GM12801 (cell line): Measurements from ENCODE around the gene WDR33.

Source experiments
- TF ChIP-seq, protein P1 (sequence below): IDR thresholded peaks from one replicate; pipeline ENCODE4 v1.5.1; 2011; ENCODE audit warnings: control low read depth; ENCODE audit not compliant: insufficient read length; ENCODE audit errors: extremely low read depth

Gene WDR33

GRCh38 chr2:127733816-127734537 lies 77.0 kb downstream of the WDR33 start:
- TF ChIP-seq, protein P1, sequence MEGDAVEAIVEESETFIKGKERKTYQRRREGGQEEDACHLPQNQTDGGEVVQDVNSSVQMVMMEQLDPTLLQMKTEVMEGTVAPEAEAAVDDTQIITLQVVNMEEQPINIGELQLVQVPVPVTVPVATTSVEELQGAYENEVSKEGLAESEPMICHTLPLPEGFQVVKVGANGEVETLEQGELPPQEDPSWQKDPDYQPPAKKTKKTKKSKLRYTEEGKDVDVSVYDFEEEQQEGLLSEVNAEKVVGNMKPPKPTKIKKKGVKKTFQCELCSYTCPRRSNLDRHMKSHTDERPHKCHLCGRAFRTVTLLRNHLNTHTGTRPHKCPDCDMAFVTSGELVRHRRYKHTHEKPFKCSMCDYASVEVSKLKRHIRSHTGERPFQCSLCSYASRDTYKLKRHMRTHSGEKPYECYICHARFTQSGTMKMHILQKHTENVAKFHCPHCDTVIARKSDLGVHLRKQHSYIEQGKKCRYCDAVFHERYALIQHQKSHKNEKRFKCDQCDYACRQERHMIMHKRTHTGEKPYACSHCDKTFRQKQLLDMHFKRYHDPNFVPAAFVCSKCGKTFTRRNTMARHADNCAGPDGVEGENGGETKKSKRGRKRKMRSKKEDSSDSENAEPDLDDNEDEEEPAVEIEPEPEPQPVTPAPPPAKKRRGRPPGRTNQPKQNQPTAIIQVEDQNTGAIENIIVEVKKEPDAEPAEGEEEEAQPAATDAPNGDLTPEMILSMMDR = no peak

DNA sequence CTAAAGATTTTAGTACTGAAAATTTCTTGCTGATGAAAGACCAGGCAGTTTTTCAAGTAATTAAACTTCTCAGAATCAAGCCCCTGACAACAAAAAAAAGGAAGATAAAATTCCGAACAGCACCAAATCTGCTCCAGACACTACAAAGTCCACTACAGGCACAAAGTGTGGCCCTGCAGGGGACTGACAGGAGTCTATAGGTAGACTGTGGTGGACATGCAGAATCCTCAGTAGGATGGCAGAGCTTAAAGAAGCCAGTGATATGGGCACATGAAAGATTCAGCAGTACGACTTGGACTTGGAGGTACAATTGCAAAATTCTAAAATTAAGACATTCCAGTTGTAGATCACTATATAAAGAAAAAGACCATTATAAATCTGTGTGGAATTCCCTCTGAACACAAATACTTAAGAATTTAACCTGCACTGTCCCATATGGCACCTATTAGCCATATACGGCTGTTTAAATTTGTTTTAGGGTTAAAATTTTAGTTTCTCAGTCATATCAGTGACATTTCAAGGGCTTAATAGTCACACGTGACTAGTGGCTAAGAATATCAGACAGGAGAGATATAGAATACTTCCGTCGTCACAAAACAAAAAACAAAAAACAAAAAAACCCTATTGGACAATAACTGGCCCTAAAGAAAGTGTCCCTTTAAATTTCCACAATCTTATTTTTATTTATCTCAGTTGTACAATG lies 77.7 kb downstream of the WDR33 start:
- TF ChIP-seq, protein P1 = no peak

DNA sequence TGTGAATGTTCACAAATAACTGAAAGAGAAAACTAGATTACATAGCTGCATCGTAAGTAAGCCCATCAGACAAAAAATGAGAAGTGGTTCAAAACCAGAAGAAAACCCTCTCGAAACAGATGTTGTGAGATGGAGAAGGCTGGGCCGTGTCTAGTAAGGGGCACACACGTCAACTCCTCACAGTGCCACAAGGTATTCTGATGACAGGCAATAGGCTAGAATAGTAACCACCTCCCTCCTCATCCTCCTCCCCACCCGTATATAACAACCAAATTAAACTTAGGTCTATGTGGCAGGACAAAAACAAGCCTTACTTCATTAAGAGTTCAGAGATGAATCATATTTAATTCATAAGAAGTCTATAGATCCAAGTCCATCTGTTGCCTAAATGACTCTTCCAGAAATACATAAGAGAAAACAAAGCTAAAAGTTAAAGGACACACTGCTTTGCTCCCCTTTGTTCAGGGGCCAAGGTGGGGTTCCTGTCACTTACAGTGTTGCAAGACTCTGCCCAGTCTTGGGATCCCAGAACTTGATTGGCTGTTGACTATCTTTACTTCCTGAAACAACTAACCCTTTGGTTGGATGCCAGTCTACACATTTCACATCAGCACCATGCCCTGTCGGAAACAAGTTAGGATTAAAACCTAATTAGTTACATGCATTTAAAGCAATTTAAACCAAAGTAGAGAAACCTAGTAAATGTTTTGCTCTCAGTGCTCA lies 84.7 kb downstream of the WDR33 start:
- TF ChIP-seq, protein P1 = no peak

DNA sequence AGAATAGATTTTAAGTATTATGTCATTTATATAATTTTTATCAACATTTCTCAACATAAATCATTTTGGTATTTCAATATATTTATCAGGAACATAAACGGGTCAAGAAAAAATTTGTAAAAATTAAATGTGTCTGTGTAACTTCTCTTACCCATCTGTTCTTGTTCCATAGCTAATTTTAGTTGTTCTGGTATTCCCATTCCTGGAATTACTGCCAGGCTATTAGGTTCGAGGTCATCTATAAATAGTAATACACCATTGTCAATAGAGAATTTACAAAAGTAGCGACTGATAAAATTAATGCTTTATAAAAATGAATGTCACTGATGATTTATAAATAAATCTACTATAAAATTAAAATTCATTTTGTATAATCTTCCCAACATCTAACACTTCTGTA lies 88.2 kb downstream of the WDR33 start:
- TF ChIP-seq, protein P1 = no peak

DNA sequence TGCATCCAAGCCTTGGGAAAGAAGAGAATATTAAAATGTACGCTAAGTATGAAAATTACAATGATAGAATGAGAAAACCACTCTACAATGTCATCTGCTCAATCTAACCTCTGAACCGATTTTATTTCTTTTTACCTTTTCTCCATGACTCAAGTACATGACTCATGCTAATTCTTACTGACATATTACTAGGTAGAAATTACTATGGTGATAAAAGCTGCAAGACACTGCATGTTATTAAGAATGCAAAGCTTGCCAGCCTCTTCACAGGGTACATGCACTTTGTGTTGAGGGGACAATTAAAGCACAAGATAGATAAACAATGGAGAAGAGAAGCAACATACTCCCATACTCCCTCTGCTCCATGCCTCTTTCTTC lies 89.0 kb downstream of the WDR33 start:
- TF ChIP-seq, protein P1 = no peak

DNA sequence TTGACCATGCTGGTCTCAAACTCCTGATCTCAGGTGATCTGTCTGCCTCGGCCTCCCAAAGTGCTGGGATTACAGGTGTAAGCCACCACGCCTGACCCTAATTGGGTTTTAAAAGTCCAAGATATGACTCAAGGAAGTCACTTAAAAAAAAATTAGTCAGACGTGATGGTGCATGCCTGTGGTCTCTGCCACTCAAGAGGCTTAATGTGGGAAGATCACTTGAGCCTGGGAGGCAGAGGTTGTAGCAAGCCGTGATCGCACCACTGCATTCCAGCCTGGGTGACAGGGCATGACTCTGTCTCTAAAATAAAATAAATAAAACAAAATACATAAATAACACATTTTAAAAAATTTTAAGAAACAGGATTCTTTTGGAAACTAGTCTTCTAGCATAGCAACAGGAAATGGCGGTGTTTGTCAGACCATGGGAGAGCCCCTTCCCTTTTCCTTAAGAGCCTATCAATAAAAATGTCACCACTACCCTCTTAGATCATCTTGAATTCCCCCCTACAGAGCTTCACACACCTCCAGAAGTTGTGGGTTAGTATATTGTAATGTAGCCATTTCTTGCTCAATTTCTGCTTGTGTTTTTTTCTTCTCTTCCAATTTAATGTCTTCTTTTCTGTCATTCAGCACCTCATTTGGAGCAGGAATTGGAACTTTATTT lies 89.5 kb downstream of the WDR33 start:
- TF ChIP-seq, protein P1 = no peak
